Activated T-cell treated with anti-CD3 and anti-CD28 coated beads, Interleukin-2, amount 50 U/mL, for 24 hours (primary cell): ENCODE results near the gene ALOXE3.
A peak's percentile ranks its signal among the peaks of the same experiment; 100 is the strongest.

Experiments
- DNase-seq: peaks from one replicate; pipeline ENCODE4 v3.0.0-alpha.2; 2020
- H3K27ac Mint-ChIP-seq: 2 replicates; pipeline ENCODE4 v1.8.0; 2020; ENCODE audit warnings: mild to moderate bottlenecking, mixed read lengths
- H3K27me3 Mint-ChIP-seq: 2 replicates; pipeline ENCODE4 v1.8.0; 2020; ENCODE audit warnings: mixed read lengths
- H3K36me3 Mint-ChIP-seq: 2 replicates; pipeline ENCODE4 v1.8.0; 2020; ENCODE audit warnings: low read depth, mixed read lengths
- H3K4me1 Mint-ChIP-seq: 2 replicates; pipeline ENCODE4 v1.8.0; 2020; ENCODE audit warnings: low read depth, mixed read lengths
- H3K4me3 Mint-ChIP-seq: 2 replicates; pipeline ENCODE4 v1.8.0; 2020; ENCODE audit warnings: mild to moderate bottlenecking, moderate library complexity, mixed read lengths
- H3K9me3 Mint-ChIP-seq: 2 replicates; pipeline ENCODE4 v1.8.0; 2020; ENCODE audit warnings: mixed read lengths

The ALOXE3 gene

GRCh38 chr17:8123695-8124349 is 5.5 kb upstream of the ALOXE3 start, which contains the start of gene HES7:
Gene HES7, minus strand, starts transcription at chr17:8124106. Its CDS starts 22 bp downstream, at chr17:8124084.
- no peaks in the 10 kb centered on the region for H3K9me3 Mint-ChIP-seq
- peak; percentile 57 for DNase-seq
- peaks cover 2% of the 10 kb centered on the region for H3K36me3 Mint-ChIP-seq
- peak within 1 kb of the TSS; percentile 97 for H3K27ac Mint-ChIP-seq
- peaks cover 43% of the 10 kb centered on the region for H3K27me3 Mint-ChIP-seq
- peaks cover 69% of the 10 kb centered on the region for H3K4me1 Mint-ChIP-seq
- H3K4me3 Mint-ChIP-seq, result peak within 1 kb of the TSS; percentile 82

DNA sequence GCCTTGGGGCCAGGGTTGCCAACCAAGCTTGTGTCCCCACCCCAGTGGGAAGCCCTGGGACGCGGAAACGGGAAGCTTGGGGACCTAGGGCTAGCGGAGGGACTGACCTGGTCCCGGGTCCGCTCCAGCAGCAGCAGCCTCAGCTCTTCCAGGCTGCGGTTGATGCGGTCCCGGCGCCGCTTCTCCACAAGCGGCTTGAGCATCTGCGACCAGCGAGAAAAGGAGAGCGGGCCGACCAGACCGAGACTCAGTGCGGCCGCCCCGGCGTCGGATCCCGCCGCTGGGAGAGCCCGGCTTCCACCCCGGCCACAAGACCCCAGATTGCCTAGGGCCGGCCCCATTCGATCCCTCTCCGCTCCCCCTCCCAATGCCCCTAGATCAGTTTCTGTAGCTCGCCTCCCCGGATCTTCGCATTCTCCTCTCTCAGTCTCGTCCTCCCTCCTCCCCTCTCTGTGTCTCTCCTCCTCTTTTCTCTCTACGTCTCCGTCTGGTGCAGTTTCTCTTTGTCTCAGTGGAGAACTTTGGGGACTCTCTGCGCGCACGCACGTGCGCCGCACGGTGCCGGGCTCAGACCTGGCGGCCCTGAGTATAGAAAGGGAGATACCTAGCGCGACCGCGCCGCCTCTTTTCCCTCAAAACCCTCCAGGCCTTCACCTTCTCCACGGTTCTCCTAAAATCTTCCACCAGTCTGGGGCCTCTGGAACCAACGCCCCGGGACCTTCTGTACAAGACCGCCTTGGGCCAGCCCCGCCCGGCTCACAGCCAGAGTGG is 4.8 kb upstream of the ALOXE3 start:
- Mint-ChIP-seq H3K4me1 (peaks cover 75% of the 10 kb centered on the region), H3K9me3 (no peaks in the 10 kb centered on the region), H3K27ac (peak overlapping the region; percentile 28), H3K4me3 (peak overlapping the region; percentile 82), H3K27me3 (peaks cover 46% of the 10 kb centered on the region), H3K36me3 (peaks cover 4% of the 10 kb centered on the region)
- DNase-seq, result peak; percentile 76

GRCh38 chr17:8122422-8122923 is 4.2 kb upstream of the ALOXE3 start:
- H3K36me3 Mint-ChIP-seq, result peaks cover 4% of the 10 kb centered on the region
- peaks cover 52% of the 10 kb centered on the region for H3K27me3 Mint-ChIP-seq

DNA sequence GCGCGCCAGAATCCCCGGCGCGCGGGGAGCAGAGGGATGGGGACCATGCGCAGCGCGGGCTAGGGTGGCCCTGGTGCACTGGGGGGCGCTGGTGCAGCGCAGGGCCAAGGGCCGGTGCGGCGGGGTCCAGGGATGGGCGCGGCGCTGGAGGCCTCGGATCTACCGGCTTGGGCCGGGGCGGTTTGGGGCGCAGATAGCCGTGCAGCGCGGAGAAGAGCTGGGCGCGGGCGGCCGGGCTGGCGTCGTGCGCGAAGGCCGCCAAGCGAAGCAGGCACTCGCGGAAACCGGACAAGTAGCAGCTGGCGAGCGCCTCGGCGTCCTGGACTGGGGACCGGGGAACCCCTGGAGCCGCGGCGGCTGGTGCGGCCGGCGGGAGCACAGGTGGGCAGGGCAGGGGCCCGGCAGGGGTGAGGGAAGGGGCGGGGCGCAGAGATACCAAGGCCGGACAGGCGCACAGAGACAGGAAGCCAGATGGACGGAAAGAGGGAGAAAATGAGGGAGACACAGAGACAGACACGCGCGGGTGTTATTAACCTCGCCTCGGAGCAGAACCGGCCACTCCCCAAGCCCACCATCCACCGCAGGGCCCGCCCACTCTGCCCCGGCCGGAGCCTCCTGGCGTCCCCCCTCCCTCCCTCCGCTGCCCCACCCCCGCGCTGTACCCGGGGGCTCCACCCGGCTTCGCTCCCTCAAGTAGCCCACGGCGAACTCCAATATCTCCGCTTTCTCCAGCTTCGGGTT is 3.5 kb upstream of the ALOXE3 start:
- peaks cover 52% of the 10 kb centered on the region for H3K27me3 Mint-ChIP-seq
- H3K27ac Mint-ChIP-seq, result no peak overlapping the region

More at GRCh38 chr17:8122422-8122923, 4.2 kb upstream of the ALOXE3 start:
- DNase-seq, result peak; percentile 55
- H3K4me1 Mint-ChIP-seq, result peaks cover 81% of the 10 kb centered on the region
- no peak overlapping the region for H3K27ac Mint-ChIP-seq
- H3K9me3 Mint-ChIP-seq, result no peaks in the 10 kb centered on the region
- H3K4me3 Mint-ChIP-seq, result peak overlapping the region; percentile 82

GRCh38 chr17:8121407-8121680 is 3.0 kb upstream of the ALOXE3 start:
- H3K4me1 Mint-ChIP-seq, result peaks cover 77% of the 10 kb centered on the region
- peaks cover 57% of the 10 kb centered on the region for H3K27me3 Mint-ChIP-seq
- peaks cover 4% of the 10 kb centered on the region for H3K36me3 Mint-ChIP-seq
- no peaks in the 10 kb centered on the region for H3K9me3 Mint-ChIP-seq
- H3K27ac Mint-ChIP-seq, result no peak overlapping the region
- no peak for DNase-seq
- peak overlapping the region; percentile 82 for H3K4me3 Mint-ChIP-seq

More for the DNA sequence above, 3.5 kb upstream of the ALOXE3 start:
- peaks cover 4% of the 10 kb centered on the region for H3K36me3 Mint-ChIP-seq
- peak; percentile 79 for DNase-seq
- no peaks in the 10 kb centered on the region for H3K9me3 Mint-ChIP-seq
- peaks cover 78% of the 10 kb centered on the region for H3K4me1 Mint-ChIP-seq
- peak overlapping the region; percentile 82 for H3K4me3 Mint-ChIP-seq

DNA sequence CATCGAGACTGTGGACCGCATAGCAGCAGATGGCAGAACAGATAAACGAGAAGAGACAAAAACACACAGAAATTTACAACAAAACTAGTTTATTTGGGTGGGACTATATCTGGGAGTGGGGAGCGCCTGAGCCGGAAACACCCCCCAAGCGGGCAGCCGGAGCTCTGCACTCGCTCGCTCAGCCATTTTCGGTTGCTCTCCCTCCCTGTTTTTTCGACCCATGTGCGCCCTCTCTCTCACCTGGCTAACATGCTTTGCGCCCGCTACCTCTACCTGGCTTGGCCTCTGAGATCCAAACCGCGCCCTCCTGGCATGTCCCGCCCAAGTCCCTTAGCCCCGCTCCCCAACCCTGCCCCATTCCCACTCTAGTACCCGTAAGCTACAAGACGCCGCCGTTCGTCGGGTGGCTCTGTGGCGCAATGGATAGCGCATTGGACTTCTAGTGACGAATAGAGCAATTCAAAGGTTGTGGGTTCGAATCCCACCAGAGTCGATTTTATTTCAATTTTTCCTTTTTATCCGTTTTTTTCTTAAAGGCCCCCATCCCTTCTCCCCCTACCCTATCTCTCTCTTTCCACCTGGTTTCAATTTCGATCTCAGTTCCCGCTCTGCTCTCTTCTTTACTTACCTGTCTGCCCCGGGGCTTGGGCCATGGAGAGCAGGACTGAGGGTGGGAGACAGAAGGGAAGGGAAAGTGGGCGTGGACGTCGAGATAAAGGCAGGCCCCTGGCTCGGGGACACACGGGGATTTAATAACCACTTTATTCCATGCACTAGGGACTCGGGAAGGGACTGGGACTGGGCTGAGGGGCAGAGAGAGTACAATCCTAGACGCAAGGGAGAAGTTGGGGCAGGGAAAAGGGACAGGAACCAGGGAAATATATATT is 2.4 kb upstream of the ALOXE3 start:
- peak overlapping the region; percentile 98 for H3K27ac Mint-ChIP-seq
- H3K9me3 Mint-ChIP-seq, result no peaks in the 10 kb centered on the region
- DNase-seq, result peak; percentile 94
- peaks cover 61% of the 10 kb centered on the region for H3K27me3 Mint-ChIP-seq
- peaks cover 4% of the 10 kb centered on the region for H3K36me3 Mint-ChIP-seq
- peak overlapping the region; percentile 82 for H3K4me3 Mint-ChIP-seq
- peaks cover 73% of the 10 kb centered on the region for H3K4me1 Mint-ChIP-seq

GRCh38 chr17:8119581-8120519 is 1.5 kb upstream of the ALOXE3 start:
- DNase-seq, result peak; percentile 94
- Mint-ChIP-seq H3K36me3 (peaks cover 4% of the 10 kb centered on the region), H3K27ac (peak overlapping the region; percentile 98), H3K4me1 (peaks cover 64% of the 10 kb centered on the region), H3K9me3 (no peaks in the 10 kb centered on the region), H3K4me3 (peak overlapping the region; percentile 82), H3K27me3 (peaks cover 64% of the 10 kb centered on the region)

DNA sequence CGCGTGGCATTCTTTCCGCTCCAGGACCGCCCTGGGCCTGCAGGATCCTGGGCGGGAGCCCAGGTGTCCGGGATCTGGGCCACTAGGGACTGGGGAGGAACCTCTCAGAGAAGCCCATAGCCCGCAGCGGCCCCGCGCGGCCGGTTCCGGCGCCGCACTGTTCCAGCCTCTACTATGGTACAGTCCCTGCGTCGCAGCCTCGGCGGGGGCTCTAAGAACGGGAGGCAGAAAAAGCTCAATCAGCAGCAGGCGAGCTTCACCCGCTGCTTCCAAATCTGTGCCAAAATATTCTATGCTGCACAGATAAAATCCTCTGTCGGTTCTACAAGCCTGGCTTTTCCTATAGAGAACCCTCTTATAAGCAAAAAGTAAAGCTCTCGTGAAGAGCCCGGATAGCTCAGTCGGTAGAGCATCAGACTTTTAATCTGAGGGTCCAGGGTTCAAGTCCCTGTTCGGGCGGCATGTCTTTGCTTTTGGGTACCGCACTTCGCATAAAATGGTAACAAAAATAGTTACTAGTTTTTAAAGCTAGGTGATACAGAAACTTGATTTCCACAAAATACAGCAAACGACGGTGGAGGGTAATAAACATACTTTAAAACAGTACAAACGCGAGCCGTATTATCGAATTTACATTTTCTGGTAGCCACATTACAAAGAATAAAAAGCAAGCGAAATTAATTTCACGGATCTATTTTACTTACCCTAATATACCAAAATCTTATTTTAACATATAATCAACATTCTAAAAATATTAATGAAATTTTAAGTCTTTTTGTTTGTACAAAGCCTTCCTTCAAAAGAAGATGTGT is 661 bp upstream of the ALOXE3 start:
- peak overlapping the region; percentile 82 for H3K4me3 Mint-ChIP-seq
- no peaks in the 10 kb centered on the region for H3K9me3 Mint-ChIP-seq
- DNase-seq, result peak; percentile 91
- H3K27ac Mint-ChIP-seq, result peak overlapping the region; percentile 98
- H3K27me3 Mint-ChIP-seq, result peaks cover 64% of the 10 kb centered on the region
- peaks cover 4% of the 10 kb centered on the region for H3K36me3 Mint-ChIP-seq
- H3K4me1 Mint-ChIP-seq, result peaks cover 55% of the 10 kb centered on the region

GRCh38 chr17:8117367-8117979 is 841 bp downstream of the ALOXE3 start:
- H3K27me3 Mint-ChIP-seq, result peaks cover 61% of the 10 kb centered on the region
- no peak for DNase-seq
- H3K36me3 Mint-ChIP-seq, result peaks cover 4% of the 10 kb centered on the region
- H3K4me3 Mint-ChIP-seq, result peak overlapping the region; percentile 82
- H3K9me3 Mint-ChIP-seq, result no peaks in the 10 kb centered on the region
- H3K27ac Mint-ChIP-seq, result peak overlapping the region; percentile 56
- peaks cover 40% of the 10 kb centered on the region for H3K4me1 Mint-ChIP-seq

DNA sequence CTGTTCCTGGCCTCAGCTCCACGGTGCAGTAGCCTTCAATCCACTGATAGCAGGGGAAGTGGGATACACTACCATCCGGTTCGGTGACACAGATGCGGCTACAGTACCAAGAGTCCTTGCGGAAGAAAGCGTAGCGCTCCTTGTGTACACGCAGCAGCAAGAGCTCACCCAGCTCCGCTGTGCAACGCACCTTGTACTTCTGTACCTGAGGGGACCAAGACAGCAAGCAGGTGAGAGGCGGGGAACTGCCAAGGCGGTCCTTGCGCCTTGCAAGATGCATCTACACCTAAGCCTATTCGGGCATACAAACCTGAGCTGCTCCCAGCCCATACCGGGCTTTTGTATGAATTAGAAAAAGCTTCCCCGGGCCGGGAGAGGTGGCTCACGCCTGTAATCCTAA is 1.5 kb downstream of the ALOXE3 start:
- Mint-ChIP-seq H3K27me3 (peaks cover 60% of the 10 kb centered on the region), H3K4me3 (no peak overlapping the region), H3K9me3 (no peaks in the 10 kb centered on the region), H3K4me1 (peaks cover 36% of the 10 kb centered on the region), H3K27ac (no peak overlapping the region), H3K36me3 (peaks cover 4% of the 10 kb centered on the region)
- DNase-seq, result no peak

DNA sequence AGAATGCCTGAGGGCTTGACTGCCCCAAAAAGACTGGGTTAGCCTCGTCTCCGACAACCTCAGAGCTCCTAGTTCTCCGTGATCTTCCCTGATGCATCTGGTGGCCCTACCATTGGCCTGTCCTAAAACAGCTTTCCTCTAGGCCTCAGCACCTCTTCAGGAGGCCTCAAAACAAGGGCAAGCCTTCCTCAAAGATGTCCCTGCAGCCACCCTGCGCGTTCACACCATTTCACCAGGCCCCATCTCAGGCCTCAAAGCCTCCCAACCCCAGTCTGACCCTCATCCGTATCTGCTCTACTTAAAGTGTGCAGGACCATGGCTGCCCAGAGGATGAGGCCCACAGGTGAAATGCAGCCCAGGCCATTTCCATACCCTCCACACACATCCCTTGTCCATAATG is 7.4 kb downstream of the ALOXE3 start:
- Mint-ChIP-seq H3K36me3 (no peaks in the 10 kb centered on the region), H3K27me3 (peaks cover 40% of the 10 kb centered on the region), H3K27ac (no peak overlapping the region), H3K4me3 (no peak overlapping the region), H3K4me1 (peaks cover 6% of the 10 kb centered on the region), H3K9me3 (no peaks in the 10 kb centered on the region)
- no peak for DNase-seq

GRCh38 chr17:8110456-8110804 is 7.9 kb downstream of the ALOXE3 start:
- no peak for DNase-seq
- no peaks in the 10 kb centered on the region for H3K36me3 Mint-ChIP-seq
- H3K27me3 Mint-ChIP-seq, result peaks cover 37% of the 10 kb centered on the region
- H3K4me1 Mint-ChIP-seq, result peaks cover 6% of the 10 kb centered on the region
- no peak overlapping the region for H3K27ac Mint-ChIP-seq
- H3K4me3 Mint-ChIP-seq, result no peak overlapping the region
- no peaks in the 10 kb centered on the region for H3K9me3 Mint-ChIP-seq
